Fibroblast of peridontal ligament (primary cell): ENCODE results near the gene TMC3.
"Not testable (repeated sequence)": the region's sequence is repeated elsewhere in the genome, so short reads cannot be mapped to it uniquely, and the experiment has no call there.

Source experiments
- DNase-seq: peaks from one replicate; pipeline ENCODE4 v3.0.0-alpha.2; 2010; ENCODE audit errors: extremely low read depth

The TMC3 gene

DNA sequence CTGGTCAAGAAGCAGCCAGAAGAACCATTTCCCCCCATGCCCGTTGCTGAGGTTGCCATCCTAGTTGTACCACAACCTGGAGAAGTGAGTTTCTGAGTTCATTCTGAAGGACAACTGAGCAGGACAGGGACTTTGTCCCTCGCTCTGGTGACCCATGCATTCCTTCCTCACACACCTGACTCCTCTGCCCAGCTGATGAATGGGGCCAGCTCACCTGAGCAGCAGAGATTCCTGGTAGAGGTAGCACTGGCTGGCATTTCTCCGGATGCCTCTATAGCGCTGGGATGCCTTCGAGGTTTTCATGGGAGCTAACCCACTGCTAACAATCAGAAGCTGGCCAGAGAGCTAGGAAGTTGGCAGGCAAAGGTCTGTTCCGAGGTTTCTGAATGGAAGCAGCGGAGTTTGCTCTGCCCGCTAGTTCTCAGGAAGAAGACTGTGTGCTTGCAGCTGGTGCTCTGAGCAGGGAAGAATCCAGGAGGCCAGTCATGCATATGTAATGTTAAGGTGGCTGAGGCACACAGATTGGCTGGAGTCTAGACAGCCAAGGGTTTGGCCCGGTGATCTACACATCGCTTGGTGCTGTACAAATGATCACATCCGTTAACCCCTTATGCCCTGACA lies at the start of gene TMC3:
Gene TMC3 (minus strand): TSS at position 439 of the 621 bp plus-strand sequence. CDS start 136 bp downstream, at position 303.
- no peak for DNase-seq

DNA sequence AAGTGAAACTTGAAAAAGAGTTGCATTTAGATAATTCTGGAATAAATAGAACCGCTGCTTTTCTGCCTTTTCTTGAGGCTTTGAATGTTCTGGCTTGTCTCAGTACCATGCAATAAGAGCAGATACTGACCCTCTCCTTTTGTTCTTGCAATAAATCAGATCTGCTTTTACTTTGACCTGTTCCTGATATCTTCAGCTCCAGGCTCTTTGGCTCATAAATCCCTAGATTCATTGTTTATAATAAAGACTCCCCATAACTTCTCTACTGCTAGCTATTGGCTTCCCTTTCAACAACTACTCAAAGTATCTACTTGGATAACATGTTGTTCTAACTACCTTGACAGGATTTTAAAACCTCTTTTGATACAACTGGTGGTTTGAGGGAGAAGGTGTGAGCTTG lies 47.4 kb upstream of the TMC3 start:
- no peak for DNase-seq

DNA sequence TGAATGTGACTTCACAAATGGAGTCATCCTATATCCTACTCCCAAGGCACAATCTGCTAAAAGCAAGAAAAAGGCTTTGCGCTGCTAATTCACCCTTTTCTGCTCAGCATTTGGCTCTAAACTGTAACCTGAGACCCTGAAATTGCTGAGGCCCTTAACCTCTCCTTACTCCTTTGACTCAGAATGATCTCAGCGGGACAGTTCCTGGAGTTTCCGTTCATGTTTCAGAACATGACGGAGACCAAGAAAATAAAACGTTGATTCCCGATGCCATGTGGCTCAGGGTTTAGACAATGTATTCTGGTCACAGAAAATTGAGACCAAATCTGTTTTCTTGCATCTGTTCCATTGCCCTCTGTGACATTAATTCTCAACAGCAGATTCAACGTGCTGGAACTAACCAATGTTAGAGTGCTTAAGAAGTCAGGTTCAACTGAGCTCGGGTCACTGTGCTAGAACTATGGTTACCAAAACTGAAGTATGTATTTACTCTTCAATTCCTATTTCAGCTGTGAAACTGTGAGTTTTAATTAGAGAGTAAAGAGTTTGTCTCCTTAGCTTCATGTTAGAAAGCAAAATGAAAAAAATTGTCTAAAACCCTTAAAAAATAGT lies 45.4 kb upstream of the TMC3 start:
- DNase-seq: peak; percentile 61

DNA sequence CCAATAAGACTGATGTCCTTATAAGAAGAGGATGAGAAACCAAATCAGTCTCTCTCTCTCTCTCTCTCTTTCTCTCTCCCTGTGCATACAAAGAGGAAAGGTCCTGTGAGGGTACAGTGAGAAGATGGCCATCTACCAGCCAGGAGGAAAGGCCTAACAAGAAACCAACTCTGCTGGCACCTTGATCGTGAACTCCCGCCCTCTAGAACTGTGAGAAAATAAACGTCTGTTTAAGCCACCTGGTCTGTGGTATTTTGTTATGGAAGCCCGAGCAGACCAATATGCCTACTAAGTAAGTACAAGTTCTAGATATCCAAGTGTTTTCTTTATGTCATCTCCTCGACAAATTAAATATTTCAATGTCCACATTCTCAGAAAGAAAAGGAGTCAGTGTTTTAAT lies 44.9 kb upstream of the TMC3 start:
- DNase-seq: no peak

DNA sequence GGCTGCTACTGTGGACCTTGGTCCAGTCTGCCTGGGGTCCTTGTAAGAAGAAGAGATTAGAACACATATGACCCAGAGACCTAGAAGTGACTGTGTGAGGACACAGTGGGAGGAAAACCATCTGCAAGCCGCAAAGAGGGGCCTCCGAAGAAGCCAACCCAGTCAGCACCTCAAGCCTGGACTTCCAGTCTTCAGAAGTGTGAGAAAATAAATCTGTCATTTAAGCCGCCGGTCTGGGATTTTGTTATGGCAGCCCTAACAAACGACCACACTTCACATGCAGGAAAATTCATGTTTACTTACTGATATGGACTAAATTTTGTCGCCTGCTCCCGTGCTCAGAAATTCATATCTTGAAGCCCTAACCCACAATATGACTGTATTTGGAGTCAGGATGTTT lies 44.4 kb upstream of the TMC3 start:
- no peak for DNase-seq

DNA sequence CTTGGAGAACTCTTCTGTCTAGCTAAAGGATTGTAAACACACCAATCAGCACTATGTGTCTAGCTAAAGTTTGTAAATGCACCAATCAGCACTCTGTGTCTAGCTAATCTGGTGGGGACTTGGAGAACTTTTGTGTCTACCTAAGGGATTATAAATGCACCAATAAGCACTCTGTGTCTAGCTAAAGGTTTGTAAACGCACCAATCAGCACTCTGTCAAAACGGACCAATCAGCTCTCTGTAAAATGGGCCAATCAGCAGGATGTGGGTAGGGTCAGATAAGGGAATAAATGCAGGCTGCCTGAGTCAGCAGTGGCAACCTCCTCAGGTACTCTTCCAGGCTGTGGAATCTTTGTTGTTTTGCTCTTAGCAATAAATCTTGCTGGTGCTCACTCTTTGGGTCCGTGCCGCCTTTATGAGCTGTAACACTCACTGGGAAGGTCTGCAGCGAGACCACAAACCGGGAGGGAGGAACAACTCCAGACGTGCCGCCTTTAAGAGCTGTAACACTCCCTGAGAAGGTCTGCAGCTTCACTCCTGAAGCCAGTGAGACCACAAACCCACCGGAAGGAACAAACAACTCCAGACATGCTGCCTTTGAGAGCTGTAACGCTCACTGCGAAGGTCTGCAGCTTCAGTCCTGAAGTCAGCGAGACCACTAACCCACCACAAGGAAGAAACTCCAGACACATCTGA lies 40.4 kb upstream of the TMC3 start:
- not testable (repeated sequence) for DNase-seq

DNA sequence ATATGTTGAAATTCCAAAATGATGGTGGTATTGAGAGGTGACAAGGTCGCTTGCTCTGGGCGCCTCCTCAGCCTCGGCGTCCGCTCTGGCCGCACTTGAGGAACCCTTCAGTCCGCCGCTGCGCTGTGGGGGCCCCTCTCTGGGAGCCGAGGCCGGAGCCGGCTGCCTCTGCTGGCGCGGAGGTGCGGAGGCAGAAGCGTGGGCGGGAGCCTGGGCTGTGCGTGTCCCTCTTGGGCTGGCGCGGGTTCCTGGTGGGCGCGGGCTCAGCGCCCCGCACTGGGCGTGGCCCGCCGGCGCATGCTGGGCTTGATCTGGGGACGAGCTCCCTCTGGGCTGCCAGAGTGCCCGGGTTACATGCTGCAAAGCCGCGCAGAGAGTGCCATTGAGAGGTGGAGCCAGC lies 39.8 kb upstream of the TMC3 start:
- no peak for DNase-seq

DNA sequence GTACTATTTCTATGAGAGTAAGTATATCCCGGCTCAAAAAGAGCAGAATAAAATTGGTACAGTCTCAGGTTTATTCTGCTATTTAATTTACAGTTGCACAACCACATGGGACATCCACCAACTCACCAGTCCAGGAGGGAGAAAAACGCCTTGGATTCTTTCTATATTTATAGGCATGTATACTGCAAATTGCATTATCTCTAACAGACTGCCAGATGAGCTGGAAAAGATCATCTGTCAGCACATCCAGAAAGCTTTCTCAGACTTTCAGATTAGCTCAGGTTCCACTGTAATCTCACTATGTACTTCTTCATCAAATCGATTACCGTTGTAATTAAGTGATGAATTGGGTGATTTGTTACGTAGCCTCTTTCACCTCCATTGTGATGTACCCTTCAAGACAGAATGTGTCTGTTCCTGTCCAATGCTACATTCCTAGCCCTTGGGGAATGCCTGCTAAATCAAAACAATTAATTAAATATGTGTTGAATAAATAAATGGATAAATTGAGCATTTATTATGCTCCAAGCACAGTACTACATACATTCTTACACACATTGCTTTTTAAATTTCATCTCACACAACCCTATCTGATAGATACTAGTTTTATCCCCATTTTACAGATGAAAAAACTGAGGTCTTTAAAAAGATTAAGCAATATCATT lies 38.1 kb upstream of the TMC3 start:
- no peak for DNase-seq

DNA sequence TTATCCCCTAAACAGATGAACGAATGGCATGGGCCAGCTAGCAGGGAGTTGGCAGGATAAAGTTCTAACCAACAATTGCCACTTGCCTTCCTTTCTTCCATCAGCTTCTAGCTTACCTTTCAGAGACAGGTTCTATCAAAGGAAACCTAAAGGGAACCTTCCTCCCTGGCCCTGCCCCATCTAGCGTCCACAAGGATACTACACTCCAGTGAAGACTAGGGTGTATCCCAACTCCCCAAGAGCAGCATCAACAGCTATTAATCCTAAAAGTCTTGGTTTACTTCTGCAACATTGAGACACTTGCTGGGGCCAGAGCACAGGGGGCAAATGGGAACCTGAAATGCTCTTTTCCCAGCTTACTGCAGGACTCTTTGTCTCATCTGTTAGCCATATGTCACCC lies 37.0 kb upstream of the TMC3 start:
- no peak for DNase-seq

DNA sequence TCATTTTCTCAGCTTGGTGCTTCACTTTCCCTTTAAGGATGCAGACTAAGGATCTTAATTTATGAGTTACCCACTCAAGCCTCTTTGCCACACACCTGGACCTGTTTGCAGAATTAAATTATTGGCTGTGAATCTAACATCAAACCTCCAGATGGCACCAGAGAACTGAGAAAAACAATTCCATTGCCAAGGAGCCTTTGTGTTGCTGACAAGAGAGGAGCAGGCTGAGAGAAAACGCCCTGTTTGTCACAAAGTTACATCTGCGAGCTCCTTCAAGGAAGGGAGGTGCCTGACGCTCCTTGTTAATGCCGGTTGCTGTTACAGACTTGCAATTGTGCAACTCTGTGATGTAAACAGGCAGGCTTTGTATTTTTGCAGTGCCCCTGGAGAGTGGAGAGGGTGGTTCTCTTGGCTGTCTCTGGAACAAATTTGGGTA lies 36.3 kb upstream of the TMC3 start:
- DNase-seq: peak; percentile 85

DNA sequence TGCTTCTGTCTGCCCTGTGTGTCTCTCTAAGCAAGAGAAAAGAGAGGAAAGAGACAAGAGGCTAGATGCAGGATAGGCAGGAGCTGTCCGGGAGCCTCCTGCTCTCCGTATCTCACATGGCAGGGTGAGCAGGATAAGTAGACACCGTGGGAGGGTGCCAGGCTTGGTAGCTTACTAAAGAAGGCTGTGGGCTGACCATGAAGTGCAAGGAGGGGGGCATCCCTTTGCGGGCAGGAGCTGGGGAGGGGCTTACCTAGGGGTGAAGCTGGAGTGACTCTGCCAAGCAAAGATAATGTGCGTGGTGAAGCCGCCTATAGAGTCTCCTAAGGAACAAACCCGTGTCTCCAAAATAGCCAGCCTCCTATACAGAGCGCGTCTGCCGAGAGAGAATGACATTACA lies 33.7 kb upstream of the TMC3 start:
- DNase-seq: no peak

DNA sequence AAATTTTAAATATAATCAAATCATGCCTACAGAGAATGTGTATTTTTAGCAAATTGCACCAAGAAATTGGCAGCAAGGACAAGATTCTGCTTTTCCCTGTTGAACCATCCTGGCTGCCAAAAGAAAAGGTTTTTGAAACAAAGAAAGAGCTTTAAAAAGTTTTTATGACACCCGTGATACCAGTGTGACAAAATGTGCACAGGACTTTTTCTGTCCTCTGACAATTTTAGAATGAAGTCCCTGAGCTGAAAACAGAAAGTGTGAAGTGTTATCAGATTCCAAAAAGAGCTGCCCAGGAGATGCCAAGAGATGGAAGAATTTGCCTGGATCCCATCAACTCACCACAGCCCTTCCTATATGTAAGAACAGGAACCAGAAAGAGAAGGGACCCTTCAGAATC lies 33.2 kb upstream of the TMC3 start:
- no peak for DNase-seq

DNA sequence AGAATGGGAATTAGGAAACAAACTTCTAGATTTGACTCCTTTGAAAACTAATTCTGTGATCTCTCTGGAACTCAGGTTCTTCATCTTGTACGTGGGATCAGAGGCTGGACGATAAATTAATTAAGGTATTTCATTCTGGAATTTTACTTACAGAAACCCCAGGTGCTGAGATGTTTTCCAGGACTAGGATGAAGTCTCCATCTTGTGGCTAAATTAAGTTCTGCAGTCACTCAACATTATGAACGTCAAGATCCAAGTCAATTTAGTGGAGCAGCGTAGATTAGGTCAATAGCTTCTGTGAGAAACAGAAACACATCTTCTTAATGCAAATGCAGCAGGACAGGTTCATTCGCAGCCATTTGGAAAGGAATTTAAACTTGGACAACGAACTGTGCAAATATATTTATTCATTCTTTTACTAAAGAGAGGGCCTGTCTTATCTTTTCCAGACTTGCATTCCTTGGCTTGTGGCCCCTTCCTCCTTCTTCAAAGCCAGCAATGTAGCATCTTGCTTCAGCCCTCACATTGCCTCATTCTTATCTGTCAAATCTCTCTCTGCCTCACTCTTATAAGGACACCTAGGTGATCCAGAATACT lies 26.7 kb upstream of the TMC3 start:
- peak; percentile 76 for DNase-seq

DNA sequence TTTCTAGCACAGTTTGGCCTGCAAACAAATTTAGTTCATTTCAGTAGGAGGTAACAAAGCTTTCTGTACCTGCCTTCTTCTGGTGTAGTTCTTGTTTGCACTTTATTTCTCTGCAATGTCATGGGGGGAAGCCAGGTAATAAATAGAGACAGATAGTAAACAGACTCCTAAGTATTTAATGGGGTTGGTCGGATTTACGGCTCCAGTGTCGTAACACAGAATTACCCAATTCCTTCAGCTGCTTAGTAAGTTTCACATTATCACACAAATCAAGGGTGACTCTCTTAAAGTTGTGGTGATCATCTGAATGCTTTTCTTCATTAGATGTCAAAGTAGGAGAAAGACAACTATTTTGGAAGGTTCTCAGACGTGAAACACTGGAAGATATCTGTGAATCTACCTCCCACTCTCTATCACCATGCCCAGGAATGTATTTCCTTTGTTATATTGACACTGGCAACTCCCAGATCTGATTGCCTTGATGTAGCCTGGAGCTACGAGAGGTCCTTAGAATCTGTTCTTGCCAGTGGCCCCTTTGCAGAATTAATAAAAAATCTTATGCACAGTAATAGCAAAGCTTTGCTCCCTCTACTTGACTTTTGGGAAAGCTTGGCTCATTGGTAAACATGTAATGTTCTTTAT lies 25.0 kb upstream of the TMC3 start:
- no peak for DNase-seq

DNA sequence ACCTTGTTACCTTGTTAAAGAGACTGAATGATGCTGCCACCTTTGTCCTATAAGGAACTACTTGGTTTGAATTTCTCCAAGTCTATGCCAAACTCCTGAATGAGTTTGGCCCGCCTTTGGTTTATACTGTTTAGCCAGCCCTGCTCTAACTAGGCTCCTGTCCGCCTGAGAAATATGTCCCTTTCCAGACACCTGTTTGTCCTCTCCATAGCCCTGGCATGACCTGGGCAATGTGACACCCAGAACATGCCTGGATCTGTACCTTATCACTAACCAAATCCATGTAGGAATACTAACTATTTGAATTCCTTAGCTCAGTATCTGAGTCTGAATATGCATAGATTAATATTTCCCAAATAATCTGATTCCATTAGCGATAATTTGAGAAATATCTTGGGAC lies 24.4 kb upstream of the TMC3 start:
- DNase-seq: no peak

DNA sequence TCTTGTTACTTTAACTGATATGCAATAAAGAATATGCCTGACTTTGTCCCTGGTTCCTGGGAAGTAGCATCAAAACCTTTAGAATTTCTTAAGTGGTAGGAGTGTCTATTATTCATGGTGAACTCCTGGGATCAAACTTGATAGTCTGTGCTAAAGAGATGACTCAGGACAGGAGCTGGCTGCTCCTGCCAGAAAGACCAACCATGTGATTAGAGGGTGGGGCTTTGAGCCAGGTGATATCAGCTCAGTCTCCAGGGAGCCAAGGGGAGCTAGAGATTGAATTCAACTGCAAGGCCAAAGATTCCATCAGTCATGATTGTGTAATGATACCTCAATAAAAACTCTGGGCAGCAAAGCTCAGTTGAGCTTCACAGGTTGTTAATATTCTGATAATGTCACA lies 20.6 kb upstream of the TMC3 start:
- DNase-seq: no peak

DNA sequence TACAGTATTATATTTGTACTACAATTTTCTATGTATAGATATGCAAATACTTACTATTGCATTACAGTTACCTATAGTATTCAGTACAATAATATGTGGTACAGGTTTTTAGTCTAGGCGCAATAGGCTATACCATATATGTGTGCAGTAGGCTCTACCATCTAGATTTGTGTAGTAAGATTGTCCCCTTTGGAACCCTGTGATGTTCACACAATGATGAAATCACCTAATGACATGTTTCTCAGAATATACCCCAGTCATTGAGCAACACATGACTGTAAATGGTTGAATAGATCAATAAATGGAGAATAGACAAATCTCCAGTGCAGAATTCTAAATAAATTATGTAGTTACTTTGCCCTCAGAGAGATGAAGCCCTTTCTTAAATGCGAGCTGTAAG lies 17.6 kb upstream of the TMC3 start:
- DNase-seq: no peak

DNA sequence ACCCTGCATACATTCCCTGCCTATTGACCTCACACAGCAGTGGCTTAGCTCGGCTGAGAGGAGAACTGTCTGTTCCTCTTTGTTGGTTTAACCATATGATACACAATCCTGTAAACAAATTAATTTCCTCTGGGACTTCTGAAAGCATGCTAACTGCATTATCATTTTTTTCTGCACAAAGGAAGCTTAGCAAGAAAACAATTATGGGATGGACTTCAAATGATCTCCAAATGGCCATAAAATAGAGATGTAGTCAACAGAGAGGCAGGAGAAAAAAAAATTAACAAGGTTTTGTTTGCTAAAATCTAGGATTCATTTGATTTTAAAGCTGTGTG lies 14.4 kb upstream of the TMC3 start:
- DNase-seq: no peak

DNA sequence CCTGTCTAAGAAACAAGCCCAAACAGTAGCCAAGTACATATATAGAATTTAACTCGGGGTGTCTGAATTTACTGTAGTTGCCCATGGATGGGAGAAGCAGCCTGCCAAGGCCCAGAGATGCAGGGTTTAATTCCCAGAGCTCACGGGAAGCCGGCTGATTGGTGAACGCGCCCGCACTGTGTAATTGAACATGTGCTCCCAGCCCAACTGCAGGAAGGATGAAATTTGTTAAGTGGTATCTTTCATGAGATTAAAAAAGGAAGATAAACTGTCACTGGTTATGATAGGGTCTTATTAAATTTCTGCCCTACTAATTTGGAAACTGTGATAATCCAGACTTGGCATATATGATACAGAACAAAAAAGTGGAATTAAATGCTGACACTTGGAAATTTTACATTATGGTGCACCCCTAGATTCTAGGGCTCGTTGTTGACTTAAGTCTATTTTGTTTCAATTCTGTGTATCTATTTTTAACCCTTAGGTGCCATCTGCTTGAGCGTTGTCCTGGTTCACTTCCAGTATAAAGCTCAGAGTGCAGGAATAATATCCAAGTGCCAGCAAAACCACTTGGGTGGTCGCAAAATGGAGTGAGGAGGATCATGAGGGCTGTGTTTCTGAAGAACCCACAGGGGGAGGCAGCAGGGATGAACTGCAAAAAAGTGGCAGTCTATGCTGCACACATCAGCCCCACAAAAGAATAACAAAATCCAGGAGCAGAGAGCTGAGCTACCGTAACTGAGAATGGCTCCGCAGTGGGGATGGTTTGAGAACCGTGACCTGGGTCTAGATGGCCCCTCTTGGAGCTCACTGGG lies 13.8 kb upstream of the TMC3 start:
- no peak for DNase-seq

DNA sequence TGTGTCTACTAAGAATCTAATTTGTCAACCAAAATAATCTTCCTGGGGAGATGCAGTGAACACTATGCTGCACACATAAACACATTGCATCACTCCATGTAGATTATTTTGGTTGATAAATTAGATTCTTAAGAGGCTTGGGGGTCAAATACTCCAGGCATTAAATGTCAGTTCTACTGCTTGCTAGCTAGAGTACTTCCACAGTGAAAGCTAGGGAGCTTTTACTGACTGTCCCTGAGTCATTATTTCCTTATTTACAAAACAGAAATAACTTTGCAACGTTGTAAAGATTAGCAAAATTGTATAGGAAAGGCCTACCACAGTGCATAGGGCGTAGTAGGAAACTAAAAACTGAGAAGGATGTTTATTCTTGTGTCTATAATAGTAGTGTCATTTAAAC lies 12.9 kb upstream of the TMC3 start:
- DNase-seq: no peak

DNA sequence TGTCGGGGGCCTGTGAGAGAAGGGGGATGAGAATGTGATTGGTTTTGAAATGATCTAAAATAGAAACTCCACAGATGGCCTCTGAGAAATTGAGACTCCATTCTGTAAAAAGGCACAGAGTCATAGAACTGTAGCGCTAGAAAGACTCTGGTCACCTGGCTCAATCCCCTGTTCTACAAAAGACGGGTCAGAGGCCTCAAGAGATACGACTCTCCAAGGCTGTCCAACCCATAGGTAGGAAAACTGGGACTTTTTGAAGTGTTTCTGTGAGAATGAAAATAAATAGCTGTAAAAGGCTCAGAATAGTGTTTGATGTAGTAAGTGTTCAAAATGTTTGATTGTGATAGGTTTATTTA lies 11.7 kb upstream of the TMC3 start:
- DNase-seq: no peak
